K562 (cell line): ENCODE data around the gene RRP9. TPM values are rescaled to one million over a fixed set of nuclear protein-coding genes. Genes with fewer than 3 reads are reported as not detected.

ENCODE experiments used
- BMI1 ChIP-seq: fragments of 150-350 bp; IDR thresholded peaks from 2 replicates; pipeline ENCODE4 v1.6.1; 2014; ENCODE audit warnings: low read length
- HNRNPK ChIP-seq: fragments of 200-400 bp; formaldehyde crosslinking; IDR thresholded peaks from one replicate; pipeline ENCODE4 v1.6.1; 2018; ENCODE audit warnings: mild to moderate bottlenecking, low read depth, low read length; ENCODE audit not compliant: poor library complexity, severe bottlenecking
- JUN ChIP-seq, 2 experiments: sonication (generic) in 1 of 2; formaldehyde crosslinking in 1 of 2; IDR thresholded peaks; 2 replicates each; pipeline versions ENCODE4 v1.6.1 to v1.8.0; 2012 to 2022; ENCODE audit warnings: borderline replicate concordance in 2 of 2, mild to moderate bottlenecking in 2 of 2, improper control_type of control experiment in 1 of 2, low read depth in 1 of 2, low read length in 1 of 2, missing genetic modification reagents in 1 of 2
- PHB ChIP-seq: fragments of 250-450 bp; sonication (Bioruptor Pico); IDR thresholded peaks from 2 replicates; pipeline ENCODE4 v1.5.0; 2021
- THRAP3 ChIP-seq: fragments of 450-650 bp; IDR thresholded peaks from 2 replicates; pipeline ENCODE4 v1.6.1; 2016; ENCODE audit warnings: mild to moderate bottlenecking, inconsistent platforms, borderline replicate concordance
- ZNF318 ChIP-seq, 2 experiments: fragments of 450-650 bp; IDR thresholded peaks; 2 replicates each; pipeline ENCODE4 v1.6.1; 2016; ENCODE audit warnings: mild to moderate bottlenecking in 2 of 2, borderline replicate concordance in 1 of 2, low read depth in 1 of 2, moderate library complexity in 1 of 2
- polyA plus RNA-seq, 8 experiments: library from polyadenylated mRNA; depleted of rRNA in 4 of 8; stranded (reverse) in 5 of 8; unstranded in 3 of 8; fragments of >200 nt; fragmentation: Nextera tagmentation in 2 of 8; fragmentation: Illumina TruSeq in 1 of 8; extraction: Ambion mirVana in 2 of 8; extraction: Trizol in 1 of 8; gene quantifications; 2 replicates each; pipeline versions ENCODE4 v1.2.1 to v1.2.3, GENCODE V29; 2011 to 2014; ENCODE audit warnings: inconsistent platforms in 1 of 8, missing spikeins in 1 of 8
- total RNA-seq, 7 experiments: library from RNA; depleted of rRNA in 6 of 7; stranded (reverse); fragments of >200 nt in 6 of 7; fragmentation: Illumina TruSeq in 2 of 7; extraction: Trizol in 2 of 7; gene quantifications; 2 replicates each; pipeline versions ENCODE4 v1.2.1 to v1.2.3, GENCODE V29; 2011 to 2021; ENCODE audit warnings: low replicate concordance in 1 of 7

RRP9 gene
- total and polyA plus RNA-seq, 9 of the 15 experiments (the other 6 are each of a cell fraction or from before 2014, with no cell fraction given): 5.2 to 67.0 (median 45.9) TPM

DNA sequence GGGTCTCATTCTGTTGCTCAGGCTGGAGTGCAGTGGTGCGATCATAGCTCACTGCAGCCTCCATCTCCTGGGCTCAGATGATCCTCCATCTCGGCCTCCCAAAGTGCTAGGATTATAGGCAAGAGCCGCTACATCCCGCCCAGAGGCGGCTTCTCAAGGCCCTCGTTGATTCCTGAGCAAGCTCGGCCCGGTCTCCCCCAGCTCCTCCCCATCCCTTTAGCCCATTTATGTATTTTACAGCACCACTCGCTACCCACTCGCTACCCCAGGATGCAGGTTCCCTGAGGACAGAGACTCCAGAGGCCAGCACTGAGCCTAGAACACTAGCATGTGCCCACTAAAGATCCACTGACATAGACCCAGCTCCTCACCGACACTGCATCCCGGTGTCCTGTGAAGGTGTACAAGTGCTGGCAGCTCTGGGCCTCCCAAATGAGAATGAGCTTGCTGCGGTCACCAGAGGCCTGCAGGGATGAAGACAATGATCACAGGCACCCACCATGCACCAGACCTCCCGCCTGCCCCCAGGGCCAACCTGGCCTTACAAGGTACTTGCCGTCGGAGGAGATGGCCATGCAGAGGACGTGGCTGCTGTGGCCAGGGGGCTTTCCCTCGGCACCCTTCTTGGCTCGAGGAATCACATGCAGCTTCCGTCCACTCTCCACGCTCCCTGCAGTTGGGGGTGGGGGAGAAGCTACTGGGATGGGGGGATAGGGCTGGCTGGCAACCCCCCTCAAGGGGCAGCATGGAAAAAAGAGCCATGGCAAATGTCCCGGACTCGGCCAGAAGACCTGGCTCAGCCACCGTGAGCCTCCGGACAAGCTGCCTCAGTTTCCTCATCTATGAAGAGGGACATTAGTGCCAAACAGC is 5.6 kb downstream of the RRP9 start (continued):
- no peak for TF ChIP-seq ZNF318 (IDR thresholded peaks at IDR 0.05; ENCODE audit: borderline replicate concordance in 1 of 2, low read depth in 1 of 2)
- TF ChIP-seq HNRNPK: no peak
- TF ChIP-seq THRAP3: no peak
- no peak for TF ChIP-seq JUN (IDR thresholded peaks at IDR 0.05; ENCODE audit: borderline replicate concordance, low read depth, low read length)
- no peak for TF ChIP-seq JUN (CRISPR knock-in tag; IDR thresholded peaks at IDR 0.05; ENCODE audit: borderline replicate concordance)
- TF ChIP-seq BMI1: no peak
- TF ChIP-seq PHB (CRISPR knock-in tag): no peak
- TF ChIP-seq, all 486 proteins: peak for 0
